Natural killer cell treated with Interleukin-12 subunit alpha and Interleukin-12 subunit beta and Interleukin-15 and Interleukin-18, amount 100 ng/mL, for 72 hours (primary cell): Measurements from ENCODE around the gene SLC38A2. TPM values are rescaled to one million over a fixed set of nuclear protein-coding genes. Genes with fewer than 3 reads are reported as not detected.
A peak's percentile ranks its signal among the peaks of the same experiment; 100 is the strongest.

Source experiments
- ATAC-seq, 2 donors: fragments of 150-1000 bp; cut with Tn5 transposase in 1 of 2; sonication (Bioruptor Pico), chemical (Tn5 transposase) in 1 of 2; 2 replicates each; pipeline ENCODE4 v1.10.0; 2021
- DNase-seq: peaks from one replicate; pipeline ENCODE4 v3.0.0; 2022; ENCODE audit warnings: low spot score
- H3K27ac Mint-ChIP-seq, 2 donors: 1 replicate in 1 of 2; 2 replicates in 1 of 2; pipeline ENCODE4 v1.8.0; 2022; ENCODE audit warnings: mixed read lengths in 2 of 2, mild to moderate bottlenecking in 1 of 2, moderate library complexity in 1 of 2
- H3K27me3 Mint-ChIP-seq, 2 donors: 1 replicate in 1 of 2; 2 replicates in 1 of 2; pipeline ENCODE4 v1.8.0; 2022; ENCODE audit warnings: mixed read lengths in 2 of 2
- H3K36me3 Mint-ChIP-seq: one replicate; pipeline ENCODE4 v1.8.0; 2022; ENCODE audit warnings: mixed read lengths
- H3K4me1 Mint-ChIP-seq, 2 donors: 1 replicate in 1 of 2; 2 replicates in 1 of 2; pipeline ENCODE4 v1.8.0; 2022; ENCODE audit warnings: low read depth in 2 of 2, mixed read lengths in 2 of 2, mild to moderate bottlenecking in 1 of 2
- H3K4me3 Mint-ChIP-seq: one replicate; pipeline ENCODE4 v1.8.0; 2022; ENCODE audit warnings: mixed read lengths
- H3K9me3 Mint-ChIP-seq: 2 replicates; pipeline ENCODE4 v1.8.0; 2022; ENCODE audit warnings: mixed read lengths
- total RNA-seq, 2 donors: library from RNA; stranded (reverse); gene quantifications; one replicate each; pipeline ENCODE4 v1.2.3, GENCODE V29; 2022

SLC38A2 gene
- total RNA-seq, 2 donors from 2014 or later: 129 to 192 TPM

GRCh38 chr12:46368138-46368537 lies 4.4 kb downstream of the SLC38A2 start:
- DNase-seq (no peak), ATAC-seq (no peak)
- peaks cover 62 to 64% of the 10 kb centered on the region in 2 donors for H3K4me1 Mint-ChIP-seq
- H3K9me3 Mint-ChIP-seq: no peaks in the 10 kb centered on the region
- peaks cover 65% of the 10 kb centered on the region for H3K36me3 Mint-ChIP-seq
- H3K27ac Mint-ChIP-seq: peak overlapping the region; percentile 62 to 83
- H3K4me3 Mint-ChIP-seq: peak overlapping the region; percentile 64
- H3K27me3 Mint-ChIP-seq: no peaks in the 10 kb centered on the region

GRCh38 chr12:46367351-46368029 lies 5.1 kb downstream of the SLC38A2 start:
- DNase-seq: no peak
- Mint-ChIP-seq H3K4me1 (peaks cover 65 to 67% of the 10 kb centered on the region in 2 donors), H3K4me3 (peak overlapping the region; percentile 64), H3K27me3 (no peaks in the 10 kb centered on the region), H3K9me3 (no peaks in the 10 kb centered on the region), H3K36me3 (peaks cover 70% of the 10 kb centered on the region), H3K27ac (peak overlapping the region; percentile 62 to 83)
- ATAC-seq: no peak

GRCh38 chr12:46366771-46367170 lies 5.8 kb downstream of the SLC38A2 start:
- Mint-ChIP-seq H3K9me3 (no peaks in the 10 kb centered on the region), H3K27ac (peak overlapping the region in 1 of 2 donors; percentile 83), H3K4me1 (peaks cover 68 to 71% of the 10 kb centered on the region in 2 donors), H3K4me3 (peak overlapping the region; percentile 64), H3K36me3 (peaks cover 75% of the 10 kb centered on the region), H3K27me3 (no peaks in the 10 kb centered on the region)
- DNase-seq (no peak), ATAC-seq (no peak)

GRCh38 chr12:46365951-46366379 lies 6.6 kb downstream of the SLC38A2 start:
- ATAC-seq: no peak
- Mint-ChIP-seq H3K9me3 (no peaks in the 10 kb centered on the region), H3K4me3 (no peak overlapping the region), H3K36me3 (peaks cover 80% of the 10 kb centered on the region), H3K27ac (no peak overlapping the region), H3K27me3 (no peaks in the 10 kb centered on the region), H3K4me1 (peaks cover 67 to 71% of the 10 kb centered on the region in 2 donors)
- DNase-seq: no peak

GRCh38 chr12:46364777-46365580 lies 7.6 kb downstream of the SLC38A2 start:
- H3K27ac Mint-ChIP-seq: peak overlapping the region in 1 of 2 donors; percentile 65
- ATAC-seq: no peak
- peaks cover 62 to 63% of the 10 kb centered on the region in 2 donors for H3K4me1 Mint-ChIP-seq
- no peaks in the 10 kb centered on the region for H3K27me3 Mint-ChIP-seq
- peaks cover 76% of the 10 kb centered on the region for H3K36me3 Mint-ChIP-seq
- H3K9me3 Mint-ChIP-seq: no peaks in the 10 kb centered on the region
- H3K4me3 Mint-ChIP-seq: peak overlapping the region; percentile 8
- no peak for DNase-seq

GRCh38 chr12:46364300-46364696 lies 8.3 kb downstream of the SLC38A2 start:
- no peaks in the 10 kb centered on the region for H3K27me3 Mint-ChIP-seq
- peaks cover 57 to 60% of the 10 kb centered on the region in 2 donors for H3K4me1 Mint-ChIP-seq
- H3K4me3 Mint-ChIP-seq: no peak overlapping the region
- H3K36me3 Mint-ChIP-seq: peaks cover 76% of the 10 kb centered on the region
- DNase-seq (no peak), ATAC-seq (no peak)
- no peaks in the 10 kb centered on the region for H3K9me3 Mint-ChIP-seq
- H3K27ac Mint-ChIP-seq: no peak overlapping the region

- ATAC-seq: no peak
- Mint-ChIP-seq H3K27me3 (no peaks in the 10 kb centered on the region), H3K4me3 (no peak overlapping the region), H3K36me3 (peaks cover 76% of the 10 kb centered on the region), H3K4me1 (peaks cover 53 to 59% of the 10 kb centered on the region in 2 donors), H3K27ac (peak overlapping the region in 1 of 2 donors; percentile 73), H3K9me3 (no peaks in the 10 kb centered on the region)
- no peak for DNase-seq
These were observed 8.8 kb downstream of the SLC38A2 start for GRCh38 chr12:46363582-46364299.

GRCh38 chr12:46362895-46363581 lies 9.5 kb downstream of the SLC38A2 start:
- peaks cover 47 to 58% of the 10 kb centered on the region in 2 donors for H3K4me1 Mint-ChIP-seq
- peak overlapping the region; percentile 8 for H3K4me3 Mint-ChIP-seq
- no peak for DNase-seq
- no peaks in the 10 kb centered on the region for H3K9me3 Mint-ChIP-seq
- H3K36me3 Mint-ChIP-seq: peaks cover 75% of the 10 kb centered on the region
- no peaks in the 10 kb centered on the region for H3K27me3 Mint-ChIP-seq
- no peak for ATAC-seq
- peak overlapping the region; percentile 14 to 73 for H3K27ac Mint-ChIP-seq

- DNase-seq (no peak), ATAC-seq (no peak)
- H3K27me3 Mint-ChIP-seq: no peaks in the 10 kb centered on the region
- H3K27ac Mint-ChIP-seq: peak overlapping the region; percentile 32 to 85
- peaks cover 33 to 49% of the 10 kb centered on the region in 2 donors for H3K4me1 Mint-ChIP-seq
- H3K9me3 Mint-ChIP-seq: no peaks in the 10 kb centered on the region
- H3K4me3 Mint-ChIP-seq: no peak overlapping the region
- H3K36me3 Mint-ChIP-seq: peaks cover 61% of the 10 kb centered on the region
These were observed 10.9 kb downstream of the SLC38A2 start for GRCh38 chr12:46361667-46362034.

- ATAC-seq: no peak
- no peaks in the 10 kb centered on the region for H3K9me3 Mint-ChIP-seq
- H3K27ac Mint-ChIP-seq: peak overlapping the region; percentile 32 to 85
- no peak for DNase-seq
- H3K4me1 Mint-ChIP-seq: peaks cover 33 to 49% of the 10 kb centered on the region in 2 donors
- H3K27me3 Mint-ChIP-seq: no peaks in the 10 kb centered on the region
- peaks cover 59% of the 10 kb centered on the region for H3K36me3 Mint-ChIP-seq
- no peak overlapping the region for H3K4me3 Mint-ChIP-seq
These were observed 11.5 kb downstream of the SLC38A2 start for GRCh38 chr12:46360908-46361666.

GRCh38 chr12:46360370-46360769 lies 12.2 kb downstream of the SLC38A2 start:
- Mint-ChIP-seq H3K9me3 (no peaks in the 10 kb centered on the region), H3K4me3 (no peak overlapping the region), H3K27ac (peak overlapping the region in 1 of 2 donors; percentile 85), H3K27me3 (no peaks in the 10 kb centered on the region), H3K4me1 (peaks cover 28 to 47% of the 10 kb centered on the region in 2 donors), H3K36me3 (peaks cover 52% of the 10 kb centered on the region)
- DNase-seq: no peak
- no peak for ATAC-seq

- no peak for DNase-seq
- Mint-ChIP-seq H3K36me3 (peaks cover 52% of the 10 kb centered on the region), H3K4me1 (peaks cover 28 to 42% of the 10 kb centered on the region in 2 donors), H3K4me3 (no peak overlapping the region), H3K27ac (peak overlapping the region in 1 of 2 donors; percentile 37), H3K27me3 (no peaks in the 10 kb centered on the region), H3K9me3 (no peaks in the 10 kb centered on the region)
- no peak for ATAC-seq
These were observed 12.8 kb downstream of the SLC38A2 start for GRCh38 chr12:46359667-46360280.
